ENCODE measurements around the gene B3GALT6.

Gene B3GALT6

GRCh38 chr1:1267488-1268283, 35.6 kb downstream of the B3GALT6 start:
- DNase-seq (ENCODE audit: low spot score): no peak
- TF ChIP-seq CTCF (IDR thresholded peaks at IDR 0.05; ENCODE audit: extremely low read depth, insufficient read depth, missing control alignments): no peak
- in situ Hi-C loops (cut with MboI; ENCODE audit: low pct_unique_long_range_greater_than_20kb, low sequenced_read_pairs, unreplicated experiment): no loop called here

- in situ Hi-C loops (cut with MboI; ENCODE audit: low pct_unique_long_range_greater_than_20kb, low sequenced_read_pairs, unreplicated experiment): no loop called here
- DNase-seq (ENCODE audit: low spot score): no peak
- TF ChIP-seq CTCF (IDR thresholded peaks at IDR 0.05; ENCODE audit: extremely low read depth, insufficient read depth, missing control alignments): no peak
These were observed 36.2 kb downstream of the B3GALT6 start for GRCh38 chr1:1268284-1268682.

GRCh38 chr1:1270813-1271212, 38.8 kb downstream of the B3GALT6 start:
- no peak for DNase-seq (ENCODE audit: low spot score)
- no peak for TF ChIP-seq CTCF (IDR thresholded peaks at IDR 0.05; ENCODE audit: extremely low read depth, insufficient read depth, missing control alignments)
- in situ Hi-C loops (cut with MboI; ENCODE audit: low pct_unique_long_range_greater_than_20kb, low sequenced_read_pairs, unreplicated experiment): no loop called here

- no peak for TF ChIP-seq CTCF (IDR thresholded peaks at IDR 0.05; ENCODE audit: extremely low read depth, insufficient read depth, missing control alignments)
- in situ Hi-C loops (cut with MboI; ENCODE audit: low pct_unique_long_range_greater_than_20kb, low sequenced_read_pairs, unreplicated experiment): no loop called here
- no peak for DNase-seq (ENCODE audit: low spot score)
These were observed 40.5 kb downstream of the B3GALT6 start for GRCh38 chr1:1272341-1273208.

DNA sequence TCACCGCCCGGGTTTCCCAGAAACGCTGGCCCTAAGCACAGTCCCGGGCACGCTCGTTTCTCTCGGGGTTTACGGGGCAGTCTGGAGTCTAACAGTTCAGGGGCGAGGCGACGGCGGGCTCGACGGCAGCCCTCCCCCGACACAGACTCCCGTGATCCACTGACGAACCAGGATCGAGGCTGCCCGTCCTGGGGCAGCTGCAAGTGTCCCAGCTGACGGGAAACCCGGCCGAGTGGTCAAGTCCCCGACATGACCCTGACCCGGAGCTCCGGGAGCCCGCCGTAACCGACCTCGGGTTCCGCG, 41.1 kb downstream of the B3GALT6 start:
- no peak for TF ChIP-seq CTCF (IDR thresholded peaks at IDR 0.05; ENCODE audit: extremely low read depth, insufficient read depth, missing control alignments)
- in situ Hi-C loops (cut with MboI; ENCODE audit: low pct_unique_long_range_greater_than_20kb, low sequenced_read_pairs, unreplicated experiment): no loop called here
- no peak for DNase-seq (ENCODE audit: low spot score)

GRCh38 chr1:1273512-1274298, 41.7 kb downstream of the B3GALT6 start, which contains the start of gene UBE2J2:
Gene UBE2J2, minus strand, starts transcription at chr1:1273854. Its CDS starts 5,862 bp downstream, at chr1:1267992.
- peak; percentile 100 for DNase-seq (ENCODE audit: low spot score)
- in situ Hi-C loops (cut with MboI; ENCODE audit: low pct_unique_long_range_greater_than_20kb, low sequenced_read_pairs, unreplicated experiment): no loop called here
- no peak for TF ChIP-seq CTCF (IDR thresholded peaks at IDR 0.05; ENCODE audit: extremely low read depth, insufficient read depth, missing control alignments)

Measured in GM13977 (cell line).